ENCODE results near the gene MAP1S.

DNA sequence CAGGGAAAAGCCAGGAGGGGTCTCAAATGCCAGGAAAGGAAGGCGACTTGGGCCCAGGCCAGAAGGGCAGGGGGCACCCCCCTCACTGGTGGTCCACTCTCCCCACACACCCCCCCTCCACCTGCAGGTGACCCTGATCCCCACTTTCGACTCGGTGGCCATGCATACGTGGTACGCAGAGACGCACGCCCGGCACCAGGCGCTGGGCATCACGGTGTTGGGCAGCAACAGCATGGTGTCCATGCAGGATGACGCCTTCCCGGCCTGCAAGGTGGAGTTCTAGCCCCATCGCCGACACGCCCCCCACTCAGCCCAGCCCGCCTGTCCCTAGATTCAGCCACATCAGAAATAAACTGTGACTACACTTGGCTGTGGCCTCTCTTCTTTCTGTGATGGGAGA, 14.9 kb downstream of the MAP1S start:
- TF ChIP-seq, protein P1, sequence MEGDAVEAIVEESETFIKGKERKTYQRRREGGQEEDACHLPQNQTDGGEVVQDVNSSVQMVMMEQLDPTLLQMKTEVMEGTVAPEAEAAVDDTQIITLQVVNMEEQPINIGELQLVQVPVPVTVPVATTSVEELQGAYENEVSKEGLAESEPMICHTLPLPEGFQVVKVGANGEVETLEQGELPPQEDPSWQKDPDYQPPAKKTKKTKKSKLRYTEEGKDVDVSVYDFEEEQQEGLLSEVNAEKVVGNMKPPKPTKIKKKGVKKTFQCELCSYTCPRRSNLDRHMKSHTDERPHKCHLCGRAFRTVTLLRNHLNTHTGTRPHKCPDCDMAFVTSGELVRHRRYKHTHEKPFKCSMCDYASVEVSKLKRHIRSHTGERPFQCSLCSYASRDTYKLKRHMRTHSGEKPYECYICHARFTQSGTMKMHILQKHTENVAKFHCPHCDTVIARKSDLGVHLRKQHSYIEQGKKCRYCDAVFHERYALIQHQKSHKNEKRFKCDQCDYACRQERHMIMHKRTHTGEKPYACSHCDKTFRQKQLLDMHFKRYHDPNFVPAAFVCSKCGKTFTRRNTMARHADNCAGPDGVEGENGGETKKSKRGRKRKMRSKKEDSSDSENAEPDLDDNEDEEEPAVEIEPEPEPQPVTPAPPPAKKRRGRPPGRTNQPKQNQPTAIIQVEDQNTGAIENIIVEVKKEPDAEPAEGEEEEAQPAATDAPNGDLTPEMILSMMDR (IDR thresholded peaks at IDR 0.05 in 4 of 5, conservative IDR thresholded peaks at IDR 0.05 in 1 of 5), result no peak
- TF ChIP-seq POLR2A (IDR thresholded peaks at IDR 0.05), result no peak

Data from gastrocnemius medialis (tissue), 4 donors.